Suprapubic skin (tissue), 3 donors: ENCODE data around the gene TNS1.

ENCODE experiments used
- POLR2A ChIP-seq, 2 donors: fragments of 450-650 bp; IDR thresholded peaks; one replicate each; pipeline ENCODE4 v1.6.1; 2017; ENCODE audit warnings: antibody characterized with exemption in 2 of 2, mild to moderate bottlenecking in 2 of 2, moderate library complexity in 2 of 2
- TF ChIP-seq, protein P1 (sequence below), 2 donors: fragments of 200-600 bp in 1 of 2; fragments of 450-650 bp in 1 of 2; sonication (generic) in 1 of 2; IDR thresholded peaks; one replicate each; pipeline ENCODE4 v1.5.1; 2016 to 2019; ENCODE audit warnings: antibody characterized with exemption in 2 of 2, mild to moderate bottlenecking in 1 of 2, moderate library complexity in 1 of 2

DNA sequence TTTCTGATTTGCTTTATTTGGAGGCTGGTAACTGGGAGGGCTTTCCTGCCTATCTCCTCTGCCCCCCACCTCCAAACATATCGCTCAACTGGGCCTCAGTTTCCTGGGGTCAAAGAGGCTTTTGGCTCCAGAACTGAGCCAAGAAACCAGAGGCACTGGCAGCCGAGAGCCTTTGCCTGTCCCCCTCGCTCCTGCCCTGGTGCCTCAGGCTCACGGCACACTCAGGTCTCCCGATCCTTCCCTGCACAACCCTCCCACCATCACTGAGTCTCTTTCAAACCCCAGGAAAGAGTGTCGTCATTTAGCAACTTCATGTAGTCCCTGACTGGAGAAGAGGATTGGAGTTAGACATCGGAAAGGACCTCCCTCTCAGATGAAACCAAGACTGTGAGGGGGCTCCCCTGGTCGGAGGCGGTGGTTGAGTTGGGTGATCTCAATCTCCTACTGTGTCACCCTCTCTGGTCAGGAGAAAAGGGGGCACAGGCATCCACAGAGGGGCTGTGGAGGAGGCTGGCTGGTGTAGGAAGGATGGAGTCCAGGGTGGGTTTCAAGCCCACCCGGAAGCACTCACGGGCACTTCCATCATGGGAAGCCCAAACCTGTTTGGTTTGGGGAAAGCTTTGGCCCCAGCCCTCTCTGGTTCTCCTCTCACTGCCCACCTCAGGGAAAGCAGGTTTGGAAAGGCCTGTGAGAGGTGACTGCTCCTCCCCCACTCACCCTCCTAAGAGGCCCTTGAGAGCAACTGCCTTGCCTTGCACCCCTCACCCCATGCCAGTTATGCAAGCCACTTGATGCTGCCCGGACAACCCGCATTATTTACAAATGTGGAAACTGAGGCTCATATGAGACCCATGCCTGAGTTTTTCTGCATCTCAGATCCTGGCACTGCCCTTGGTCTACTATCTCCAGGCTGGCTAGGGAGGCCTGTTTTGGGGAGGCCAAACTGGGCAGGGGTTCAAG, 62.3 kb downstream of the TNS1 start:
- TF ChIP-seq, protein P1, sequence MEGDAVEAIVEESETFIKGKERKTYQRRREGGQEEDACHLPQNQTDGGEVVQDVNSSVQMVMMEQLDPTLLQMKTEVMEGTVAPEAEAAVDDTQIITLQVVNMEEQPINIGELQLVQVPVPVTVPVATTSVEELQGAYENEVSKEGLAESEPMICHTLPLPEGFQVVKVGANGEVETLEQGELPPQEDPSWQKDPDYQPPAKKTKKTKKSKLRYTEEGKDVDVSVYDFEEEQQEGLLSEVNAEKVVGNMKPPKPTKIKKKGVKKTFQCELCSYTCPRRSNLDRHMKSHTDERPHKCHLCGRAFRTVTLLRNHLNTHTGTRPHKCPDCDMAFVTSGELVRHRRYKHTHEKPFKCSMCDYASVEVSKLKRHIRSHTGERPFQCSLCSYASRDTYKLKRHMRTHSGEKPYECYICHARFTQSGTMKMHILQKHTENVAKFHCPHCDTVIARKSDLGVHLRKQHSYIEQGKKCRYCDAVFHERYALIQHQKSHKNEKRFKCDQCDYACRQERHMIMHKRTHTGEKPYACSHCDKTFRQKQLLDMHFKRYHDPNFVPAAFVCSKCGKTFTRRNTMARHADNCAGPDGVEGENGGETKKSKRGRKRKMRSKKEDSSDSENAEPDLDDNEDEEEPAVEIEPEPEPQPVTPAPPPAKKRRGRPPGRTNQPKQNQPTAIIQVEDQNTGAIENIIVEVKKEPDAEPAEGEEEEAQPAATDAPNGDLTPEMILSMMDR (IDR thresholded peaks at IDR 0.05): no peak
- no peak for TF ChIP-seq POLR2A (IDR thresholded peaks at IDR 0.05)
